ENCODE results near the gene GRAMD1C.

The GRAMD1C gene

DNA sequence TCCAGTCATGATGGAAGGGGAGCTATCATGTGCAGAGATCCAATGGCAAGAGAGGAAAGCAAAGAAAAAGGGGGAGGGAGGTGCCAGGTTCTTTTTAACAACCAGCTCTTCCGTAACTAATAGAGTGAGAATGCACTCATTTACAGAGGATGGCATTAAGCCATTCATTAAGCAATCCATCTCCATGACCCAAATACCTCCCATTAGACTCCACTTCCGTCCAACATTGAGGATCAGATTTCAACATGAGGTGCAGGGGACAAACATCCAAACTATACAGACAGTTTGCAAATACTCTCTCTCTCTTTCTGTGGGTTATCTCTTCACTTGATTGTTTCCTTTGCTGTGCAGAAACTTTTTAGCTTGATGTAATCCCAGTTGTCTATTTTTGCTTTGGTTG is 130.4 kb downstream of the GRAMD1C start:
- Histone ChIP-seq H3K27me3 (no peaks in the 10 kb centered on the region), H3K9me3 (no peaks in the 10 kb centered on the region), H3K4me1 (ENCODE audit: control insufficient read depth in 1 of 2, insufficient read depth in 1 of 2, low read depth in 1 of 2, low read length in 1 of 2) (no peaks in the 10 kb centered on the region), H3K36me3 (no peaks in the 10 kb centered on the region), H3K27ac (no peak overlapping the region), H3K4me3 (ENCODE audit: low read depth in 1 of 2, low read length in 1 of 2) (no peak overlapping the region)
- TF ChIP-seq, protein P1, sequence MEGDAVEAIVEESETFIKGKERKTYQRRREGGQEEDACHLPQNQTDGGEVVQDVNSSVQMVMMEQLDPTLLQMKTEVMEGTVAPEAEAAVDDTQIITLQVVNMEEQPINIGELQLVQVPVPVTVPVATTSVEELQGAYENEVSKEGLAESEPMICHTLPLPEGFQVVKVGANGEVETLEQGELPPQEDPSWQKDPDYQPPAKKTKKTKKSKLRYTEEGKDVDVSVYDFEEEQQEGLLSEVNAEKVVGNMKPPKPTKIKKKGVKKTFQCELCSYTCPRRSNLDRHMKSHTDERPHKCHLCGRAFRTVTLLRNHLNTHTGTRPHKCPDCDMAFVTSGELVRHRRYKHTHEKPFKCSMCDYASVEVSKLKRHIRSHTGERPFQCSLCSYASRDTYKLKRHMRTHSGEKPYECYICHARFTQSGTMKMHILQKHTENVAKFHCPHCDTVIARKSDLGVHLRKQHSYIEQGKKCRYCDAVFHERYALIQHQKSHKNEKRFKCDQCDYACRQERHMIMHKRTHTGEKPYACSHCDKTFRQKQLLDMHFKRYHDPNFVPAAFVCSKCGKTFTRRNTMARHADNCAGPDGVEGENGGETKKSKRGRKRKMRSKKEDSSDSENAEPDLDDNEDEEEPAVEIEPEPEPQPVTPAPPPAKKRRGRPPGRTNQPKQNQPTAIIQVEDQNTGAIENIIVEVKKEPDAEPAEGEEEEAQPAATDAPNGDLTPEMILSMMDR (IDR thresholded peaks at IDR 0.05) = no peak

GRCh38 chr3:113977822-113978221 is 139.2 kb downstream of the GRAMD1C start:
- no peaks in the 10 kb centered on the region for H3K27me3 ChIP-seq
- TF ChIP-seq, protein P1 (IDR thresholded peaks at IDR 0.05) = no peak
- no peak overlapping the region for H3K27ac ChIP-seq
- peaks cover 8% of the 10 kb centered on the region for H3K36me3 ChIP-seq
- H3K4me3 ChIP-seq (ENCODE audit: low read depth in 1 of 2, low read length in 1 of 2) = no peak overlapping the region
- no peaks in the 10 kb centered on the region for H3K9me3 ChIP-seq
- H3K4me1 ChIP-seq (ENCODE audit: control insufficient read depth in 1 of 2, insufficient read depth in 1 of 2, low read depth in 1 of 2, low read length in 1 of 2) = no peaks in the 10 kb centered on the region

DNA sequence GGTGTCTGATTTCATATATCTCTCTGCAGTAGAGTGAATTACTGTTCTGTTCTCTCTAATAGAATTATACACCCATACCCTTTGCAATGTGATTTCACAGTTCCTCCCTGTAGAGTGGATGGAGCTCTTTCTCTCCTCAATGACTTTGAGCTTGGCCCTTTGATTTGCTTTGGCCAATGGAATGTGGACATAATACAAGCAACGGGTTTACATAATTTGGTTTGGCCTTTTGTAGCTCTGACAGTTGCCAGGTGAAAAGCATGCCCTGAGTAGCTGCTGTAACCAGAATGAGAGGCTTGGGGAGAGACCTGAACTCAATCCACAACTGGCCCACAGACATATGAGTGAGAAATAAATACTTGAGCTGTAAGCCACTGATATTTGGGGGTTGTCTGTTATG is 141.3 kb downstream of the GRAMD1C start:
- Histone ChIP-seq H3K27ac (no peak overlapping the region), H3K27me3 (no peaks in the 10 kb centered on the region), H3K36me3 (peaks cover 8% of the 10 kb centered on the region), H3K9me3 (no peaks in the 10 kb centered on the region), H3K4me1 (ENCODE audit: control insufficient read depth in 1 of 2, insufficient read depth in 1 of 2, low read depth in 1 of 2, low read length in 1 of 2) (no peaks in the 10 kb centered on the region), H3K4me3 (ENCODE audit: low read depth in 1 of 2, low read length in 1 of 2) (no peak overlapping the region)
- TF ChIP-seq, protein P1 (IDR thresholded peaks at IDR 0.05) = no peak

GRCh38 chr3:113981803-113982202 is 143.2 kb downstream of the GRAMD1C start:
- H3K9me3 ChIP-seq = no peaks in the 10 kb centered on the region
- TF ChIP-seq, protein P1 (IDR thresholded peaks at IDR 0.05) = no peak
- no peak overlapping the region for H3K27ac ChIP-seq

GRCh38 chr3:113983544-113983943 is 145.0 kb downstream of the GRAMD1C start:
- TF ChIP-seq, protein P1 (IDR thresholded peaks at IDR 0.05) = no peak
- Histone ChIP-seq H3K27me3 (no peaks in the 10 kb centered on the region), H3K9me3 (no peaks in the 10 kb centered on the region), H3K4me1 (ENCODE audit: control insufficient read depth in 1 of 2, insufficient read depth in 1 of 2, low read depth in 1 of 2, low read length in 1 of 2) (no peaks in the 10 kb centered on the region), H3K4me3 (ENCODE audit: low read depth in 1 of 2, low read length in 1 of 2) (no peak overlapping the region), H3K27ac (no peak overlapping the region), H3K36me3 (peaks cover 8% of the 10 kb centered on the region)

More at GRCh38 chr3:113981803-113982202, 143.2 kb downstream of the GRAMD1C start:
- H3K4me3 ChIP-seq (ENCODE audit: low read depth in 1 of 2, low read length in 1 of 2) = no peak overlapping the region
- H3K36me3 ChIP-seq = peaks cover 8% of the 10 kb centered on the region
- no peaks in the 10 kb centered on the region for H3K4me1 ChIP-seq (ENCODE audit: control insufficient read depth in 1 of 2, insufficient read depth in 1 of 2, low read depth in 1 of 2, low read length in 1 of 2)
- H3K27me3 ChIP-seq = no peaks in the 10 kb centered on the region

DNA sequence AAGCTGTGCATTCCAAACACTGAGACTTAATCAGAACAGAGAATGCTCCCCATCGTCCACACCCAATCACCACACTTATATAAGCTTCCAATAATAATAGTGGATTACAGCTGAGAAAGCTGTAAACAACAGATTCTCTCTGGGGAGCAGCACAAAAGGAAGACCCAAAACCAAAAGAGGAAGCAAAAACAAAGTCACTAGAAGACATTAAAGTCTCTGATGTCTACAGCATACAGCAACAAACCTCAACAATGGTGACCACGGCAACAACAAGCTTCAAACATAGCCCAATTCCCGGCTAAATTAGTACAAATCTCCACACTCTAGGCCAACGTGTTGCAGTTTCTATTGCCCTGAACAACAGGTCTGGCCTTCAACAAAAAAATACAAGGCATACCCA is 147.0 kb downstream of the GRAMD1C start:
- TF ChIP-seq, protein P1 (IDR thresholded peaks at IDR 0.05) = no peak
- Histone ChIP-seq H3K4me1 (ENCODE audit: control insufficient read depth in 1 of 2, insufficient read depth in 1 of 2, low read depth in 1 of 2, low read length in 1 of 2) (no peaks in the 10 kb centered on the region), H3K27me3 (no peaks in the 10 kb centered on the region), H3K9me3 (no peaks in the 10 kb centered on the region), H3K36me3 (no peaks in the 10 kb centered on the region), H3K27ac (no peak overlapping the region), H3K4me3 (ENCODE audit: low read depth in 1 of 2, low read length in 1 of 2) (no peak overlapping the region)

Measured in neutrophil (primary cell).